ENCODE data around the gene MLC1.

GRCh38 chr22:50060441-50061140, 24.6 kb downstream of the MLC1 start:
- TF ChIP-seq POLR2A (IDR thresholded peaks at IDR 0.05) (no peak), CTCF (IDR thresholded peaks at IDR 0.05) (no peak)

Measured in esophagus squamous epithelium (tissue), 4 donors.